Body of pancreas (tissue), 4 donors: ENCODE measurements around the gene MRPL28. TPM values are rescaled to one million over a fixed set of nuclear protein-coding genes. Genes with fewer than 3 reads are reported as not detected.
A peak's percentile ranks its signal among the peaks of the same experiment; 100 is the strongest.

Experiments used
- ATAC-seq: fragments of 150-250 bp; one replicate; pipeline ENCODE4 v1.9.1; 2016
- DNase-seq, 4 donors: peaks; one replicate each; pipeline ENCODE4 v3.0.0-alpha.2; 2019
- H3K27ac ChIP-seq, 4 donors: fragments of 200-600 bp; sonication (generic); 1 replicate in 3 of 4; 2 replicates in 1 of 4; pipeline versions ENCODE4 v1.5.1 to v1.6.1; 2016 to 2019; ENCODE audit warnings: mild to moderate bottlenecking in 1 of 4, mixed read lengths in 1 of 4, moderate library complexity in 1 of 4
- H3K27me3 ChIP-seq, 2 donors: fragments of 200-600 bp; sonication (generic); one replicate each; pipeline ENCODE4 v1.6.0; 2016; ENCODE audit warnings: mild to moderate bottlenecking in 1 of 2
- H3K36me3 ChIP-seq, 2 donors: fragments of 200-600 bp; sonication (generic); replicated peaks in 1 of 2; 2 replicates each; pipeline ENCODE4 v1.5.1; 2016; ENCODE audit warnings: low read depth in 2 of 2; ENCODE audit not compliant: insufficient read depth in 1 of 2
- H3K4me1 ChIP-seq: fragments of 200-600 bp; sonication (generic); one replicate; pipeline ENCODE4 v1.6.0; 2016
- H3K4me3 ChIP-seq, 2 donors: fragments of 200-600 bp; sonication (generic); 1 replicate in 1 of 2; 2 replicates in 1 of 2; pipeline ENCODE4 v1.5.1; 2016 to 2019
- H3K9me3 ChIP-seq, 3 donors: fragments of 200-600 bp; sonication (generic); 1 replicate in 2 of 3; 2 replicates in 1 of 3; pipeline ENCODE4 v1.5.1; 2016
- CTCF ChIP-seq, 7 experiments: fragments of 450-650 bp in 4 of 7; fragments of 200-600 bp in 3 of 7; sonication (generic) in 3 of 7; IDR thresholded peaks; one replicate each; pipeline ENCODE4 v1.5.1; 2016 to 2019; ENCODE audit warnings: antibody characterized with exemption in 7 of 7
- POLR2A ChIP-seq, 3 donors: fragments of 450-650 bp; IDR thresholded peaks; one replicate each; pipeline ENCODE4 v1.6.1; 2016; ENCODE audit warnings: antibody characterized with exemption in 3 of 3, mild to moderate bottlenecking in 2 of 3
- whole genome bisulfite sequencing, 2 donors: methylation state at CpG; one replicate each; pipeline ENCODE4 v1.1.5; 2017; 5-methylcytosine and 5-hydroxymethylcytosine counted together
- intact Hi-C: fragments of 100-400 bp; cut with DNase I; formaldehyde crosslinking; loops from one replicate; pipeline ENCODE4 v1.15.1; 2023
- total RNA-seq, 2 donors: library from RNA; depleted of rRNA; stranded (reverse); fragments of >200 nt; gene quantifications; one replicate each; pipeline ENCODE4 v1.1.0, GENCODE V29; 2016

The MRPL28 gene
- total RNA-seq, 2 donors from 2014 or later = 22.1 to 31.0 TPM

- DNase-seq (no peak), ATAC-seq (no peak)
- Histone ChIP-seq H3K4me1 (peaks cover 27% of the 10 kb centered on the region), H3K9me3 (no peaks in the 10 kb centered on the region), H3K4me3 (no peak overlapping the region), H3K36me3 (peaks cover 5 to 7% of the 10 kb centered on the region in 2 donors), H3K27me3 (no peaks in the 10 kb centered on the region), H3K27ac (no peak overlapping the region)
- WGBS, 2 donors = 93 to 97% methylated on average over 17 to 29 of the region's 29 CpGs
- intact Hi-C loops = no loop called here
- TF ChIP-seq POLR2A (IDR thresholded peaks at IDR 0.05) (no peak), CTCF (IDR thresholded peaks at IDR 0.05) (no peak)
Measured at GRCh38 chr16:368388-369158, 1.8 kb downstream of the MRPL28 start.

DNA sequence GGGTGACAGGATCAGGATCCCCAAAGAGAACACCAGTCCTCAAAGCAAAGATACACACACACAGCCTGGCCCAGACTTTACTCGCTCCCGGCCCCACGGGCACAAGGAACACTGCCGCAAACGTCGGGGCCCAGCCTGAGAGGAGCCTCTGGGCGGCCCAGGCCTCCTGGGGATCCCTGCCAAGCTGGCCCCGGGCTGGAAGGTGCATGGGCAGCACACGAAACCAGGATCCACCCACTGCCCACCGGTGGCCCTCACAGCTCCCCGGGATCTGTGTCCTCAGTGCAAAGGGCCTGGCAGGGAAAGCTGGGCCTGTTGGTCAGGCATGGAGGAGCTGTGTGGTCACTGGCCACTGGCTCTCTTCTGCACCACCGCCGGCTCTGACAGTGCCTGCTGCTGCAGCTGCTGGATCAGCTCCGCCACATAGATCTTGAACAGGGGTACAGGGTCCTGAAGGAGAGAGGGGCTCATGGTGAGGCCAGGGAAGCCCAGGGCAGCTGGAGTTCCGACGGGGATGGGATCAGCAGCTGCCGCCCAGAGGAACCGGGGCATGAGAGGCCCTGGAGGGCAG lies 2.9 kb downstream of the MRPL28 start:
- no peaks in the 10 kb centered on the region for H3K9me3 ChIP-seq
- no peak for ATAC-seq
- TF ChIP-seq CTCF (IDR thresholded peaks at IDR 0.05) (no peak), POLR2A (IDR thresholded peaks at IDR 0.05) (no peak)
- no peak overlapping the region for H3K27ac ChIP-seq
- H3K36me3 ChIP-seq = peaks cover 2 to 6% of the 10 kb centered on the region in 2 donors
- no peaks in the 10 kb centered on the region for H3K27me3 ChIP-seq
- H3K4me1 ChIP-seq = peaks cover 29% of the 10 kb centered on the region
- DNase-seq = no peak
- 95 to 97% methylated on average over 11 to 16 of the region's 18 CpGs for WGBS, 2 donors
- H3K4me3 ChIP-seq = no peak overlapping the region
- intact Hi-C loops = no loop called here

- Histone ChIP-seq H3K27ac (no peak overlapping the region), H3K27me3 (no peaks in the 10 kb centered on the region), H3K9me3 (no peaks in the 10 kb centered on the region), H3K4me1 (peaks cover 36% of the 10 kb centered on the region), H3K4me3 (no peak overlapping the region), H3K36me3 (peaks cover 2 to 6% of the 10 kb centered on the region in 2 donors)
- TF ChIP-seq POLR2A (IDR thresholded peaks at IDR 0.05) = no peak
- TF ChIP-seq CTCF (IDR thresholded peaks at IDR 0.05) = no peak
- 89 to 100% methylated on average over 1 to 10 of the region's 10 CpGs for WGBS, 2 donors
- no peak for ATAC-seq
- intact Hi-C loops = no loop called here
- no peak for DNase-seq
Measured at GRCh38 chr16:366476-366875, 3.9 kb downstream of the MRPL28 start.

- DNase-seq (peak in 1 of 4 donors; percentile 37), ATAC-seq (no peak)
- H3K27ac ChIP-seq = no peak overlapping the region
- H3K4me3 ChIP-seq = no peak overlapping the region
- TF ChIP-seq POLR2A (IDR thresholded peaks at IDR 0.05) (no peak), CTCF (IDR thresholded peaks at IDR 0.05) (no peak)
- intact Hi-C loops = loop anchor here (5.0 kb wide), 1 partner anchor 258 kb away; no protein-coding TSS in a partner anchor
- no peaks in the 10 kb centered on the region for H3K27me3 ChIP-seq
- peaks cover 2 to 6% of the 10 kb centered on the region in 2 donors for H3K36me3 ChIP-seq
- WGBS, 2 donors = 57 to 62% methylated on average over 17 to 18 of the region's 19 CpGs
- peaks cover 23% of the 10 kb centered on the region for H3K4me1 ChIP-seq
- H3K9me3 ChIP-seq = no peaks in the 10 kb centered on the region
Measured at GRCh38 chr16:364595-365491, 5.5 kb downstream of the MRPL28 start.
